ENCODE measurements around the gene PEG3. TPM values are rescaled to one million over a fixed set of nuclear protein-coding genes. Genes with fewer than 3 reads are reported as not detected.
"Not testable (repeated sequence)": the region's sequence is repeated elsewhere in the genome, so short reads cannot be mapped to it uniquely, and the experiment has no call there.

PEG3 gene
- total RNA-seq, 2 donors from 2014 or later: 4.8 to 8.3 TPM

- no peaks in the 10 kb centered on the region for H3K27me3 ChIP-seq
- H3K36me3 ChIP-seq: no peaks in the 10 kb centered on the region
- H3K4me3 ChIP-seq: no peak overlapping the region
- no peaks in the 10 kb centered on the region for H3K9me3 ChIP-seq
- no peaks in the 10 kb centered on the region for H3K4me1 ChIP-seq
- H3K27ac ChIP-seq: no peak overlapping the region
- TF ChIP-seq CTCF (IDR thresholded peaks at IDR 0.05): no peak
- DNase-seq (ENCODE audit: low spot score): no peak
Observed at GRCh38 chr19:56864443-56865125, 24.1 kb upstream of the PEG3 start.

GRCh38 chr19:56862741-56863140 lies 22.2 kb upstream of the PEG3 start:
- no peaks in the 10 kb centered on the region for H3K27me3 ChIP-seq
- no peak for TF ChIP-seq CTCF (IDR thresholded peaks at IDR 0.05)
- no peak overlapping the region for H3K4me3 ChIP-seq
- no peaks in the 10 kb centered on the region for H3K36me3 ChIP-seq
- H3K4me1 ChIP-seq: no peaks in the 10 kb centered on the region
- H3K9me3 ChIP-seq: no peaks in the 10 kb centered on the region
- no peak overlapping the region for H3K27ac ChIP-seq
- DNase-seq (ENCODE audit: low spot score): no peak

GRCh38 chr19:56860409-56860808 lies 19.9 kb upstream of the PEG3 start:
- not testable (repeated sequence) for DNase-seq (ENCODE audit: low spot score); H3K27ac ChIP-seq; H3K4me1 ChIP-seq; H3K36me3 ChIP-seq; H3K27me3 ChIP-seq; H3K9me3 ChIP-seq; H3K4me3 ChIP-seq

GRCh38 chr19:56858026-56858425 lies 17.5 kb upstream of the PEG3 start:
- no peak overlapping the region for H3K27ac ChIP-seq
- TF ChIP-seq CTCF (IDR thresholded peaks at IDR 0.05): no peak
- H3K27me3 ChIP-seq: no peaks in the 10 kb centered on the region
- no peaks in the 10 kb centered on the region for H3K9me3 ChIP-seq
- no peak overlapping the region for H3K4me3 ChIP-seq
- DNase-seq (ENCODE audit: low spot score): no peak
- H3K36me3 ChIP-seq: no peaks in the 10 kb centered on the region
- H3K4me1 ChIP-seq: no peaks in the 10 kb centered on the region

GRCh38 chr19:56856822-56857221 lies 16.3 kb upstream of the PEG3 start:
- DNase-seq (ENCODE audit: low spot score): no peak
- Histone ChIP-seq H3K27me3 (no peaks in the 10 kb centered on the region), H3K9me3 (no peaks in the 10 kb centered on the region), H3K27ac (no peak overlapping the region), H3K4me3 (no peak overlapping the region), H3K4me1 (no peaks in the 10 kb centered on the region), H3K36me3 (no peaks in the 10 kb centered on the region)
- TF ChIP-seq CTCF (IDR thresholded peaks at IDR 0.05): no peak

GRCh38 chr19:56852361-56852760 lies 11.8 kb upstream of the PEG3 start:
- H3K27me3 ChIP-seq; H3K9me3 ChIP-seq; H3K4me3 ChIP-seq; DNase-seq (ENCODE audit: low spot score); H3K4me1 ChIP-seq; H3K36me3 ChIP-seq; H3K27ac ChIP-seq: not testable (repeated sequence)

- no peaks in the 10 kb centered on the region for H3K36me3 ChIP-seq
- no peaks in the 10 kb centered on the region for H3K9me3 ChIP-seq
- H3K4me3 ChIP-seq: no peak overlapping the region
- no peaks in the 10 kb centered on the region for H3K4me1 ChIP-seq
- no peak for TF ChIP-seq CTCF (IDR thresholded peaks at IDR 0.05)
- H3K27me3 ChIP-seq: no peaks in the 10 kb centered on the region
- DNase-seq (ENCODE audit: low spot score): no peak
- H3K27ac ChIP-seq: no peak overlapping the region
Observed at GRCh38 chr19:56848166-56848565, 7.6 kb upstream of the PEG3 start.
